Measurements from ENCODE around the gene TRAPPC3L. TPM values are rescaled to one million over a fixed set of nuclear protein-coding genes. Genes with fewer than 3 reads are reported as not detected.

Gene TRAPPC3L
- total and polyA plus RNA-seq, 2 of the 8 experiments (the other 6 are each of a cell fraction or from before 2014, with no cell fraction given), result not detected

DNA sequence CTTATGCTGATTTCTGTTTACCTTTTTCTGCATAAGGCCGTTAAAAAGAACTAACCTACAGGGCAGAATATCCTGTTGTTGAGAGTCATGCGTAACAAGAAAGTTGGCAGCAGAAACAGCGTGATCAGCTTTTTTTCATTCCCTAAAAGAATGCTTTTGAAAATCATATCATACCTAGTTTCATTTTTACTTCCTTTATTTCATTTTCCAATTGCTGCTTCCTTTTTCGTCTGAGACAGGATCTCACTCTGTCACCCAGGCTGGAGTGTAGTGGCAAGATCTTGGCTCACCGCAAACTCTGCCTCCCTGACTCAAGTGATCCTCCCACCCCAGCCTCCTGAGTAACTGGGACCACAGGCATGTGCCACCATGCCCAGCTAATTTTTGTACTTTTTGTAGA lies 80.2 kb downstream of the TRAPPC3L start:
- 84% methylated on average over 5 of the region's 5 CpGs; no CpG with 5 or more reads in 1 of the 2 experiments for WGBS, 2 experiments (ENCODE audit: extremely low coverage in 1 of 2, insufficient coverage in 1 of 2, insufficient read length in 1 of 2, insufficient replicate concordance in 2 of 2, low coverage in 1 of 2, low lambda C conversion rate in 2 of 2, missing lambda C conversion rate in 1 of 2)
- Histone ChIP-seq H3K23me2 (ENCODE audit: low read depth, low read length) (peaks cover 4% of the 10 kb centered on the region; the same call in 1 of the 2 replicates), H2AK5ac (ENCODE audit: low read depth, low read length) (no peak overlapping the region), H2BK5ac (ENCODE audit: low read depth, low read length) (no peak overlapping the region), H3K4me3 (ENCODE audit: extremely low read depth in 1 of 4, insufficient read depth in 2 of 4, low read depth in 3 of 4, low read length in 4 of 4) (no peak overlapping the region), H3K4me2 (ENCODE audit: insufficient read depth in 1 of 2, low read depth in 2 of 2, low read length in 2 of 2) (no peak overlapping the region), H3K4me1 (replicated peaks in 1 of 4; ENCODE audit: control insufficient read depth in 3 of 4, insufficient read depth in 4 of 4, low read length in 3 of 4) (peaks cover 3 to 4% (median 3%) of the 10 kb centered on the region in 4 experiments), H3K9ac (replicated peaks in 1 of 4; ENCODE audit: extremely low read depth in 1 of 4, low read depth in 3 of 4, low read length in 3 of 4) (no peak overlapping the region), H3K27me3 (replicated peaks in 1 of 4; ENCODE audit: control insufficient read depth in 3 of 4, extremely low read depth in 1 of 4, insufficient read depth in 3 of 4, low read length in 3 of 4) (peaks cover 8 to 33% (median 25%) of the 10 kb centered on the region in 4 experiments), H2BK15ac (ENCODE audit: low read length) (no peak overlapping the region), H3K9me3 (ENCODE audit: insufficient read depth in 2 of 2, low read depth in 1 of 2, low read length in 1 of 2) (no peaks in the 10 kb centered on the region), H2BK120ac (replicated peaks; ENCODE audit: low read depth, low read length) (no peak overlapping the region), H2BK12ac (ENCODE audit: low read depth, low read length) (no peak overlapping the region), H3K23ac (ENCODE audit: insufficient read length) (no peak overlapping the region), H3K18ac (ENCODE audit: extremely low read depth, low read length) (no peak overlapping the region), H3K79me1 (ENCODE audit: low read depth, low read length) (no peaks in the 10 kb centered on the region), H3K14ac (ENCODE audit: insufficient read length) (no peak overlapping the region), H3K79me2 (ENCODE audit: control insufficient read depth in 1 of 2, insufficient read depth in 2 of 2, low read length in 2 of 2) (no peaks in the 10 kb centered on the region), H4K5ac (ENCODE audit: insufficient read length, low read depth, low read length) (no peak overlapping the region), H3K4ac (replicated peaks; ENCODE audit: insufficient read length, low read depth, low read length) (no peak overlapping the region), H4K91ac (replicated peaks; ENCODE audit: insufficient read length, low read length) (no peak overlapping the region), H4K8ac (ENCODE audit: extremely low read depth, insufficient read depth, low read length) (no peak overlapping the region), H2AFZ (ENCODE audit: low read length) (no peak overlapping the region), H3K27ac (ENCODE audit: low read depth, low read length) (no peak overlapping the region), H3K36me3 (ENCODE audit: control insufficient read depth in 2 of 4, insufficient read depth in 4 of 4, low read length in 3 of 4) (no peaks in the 10 kb centered on the region), H4K20me1 (replicated peaks in 1 of 2; ENCODE audit: control insufficient read depth in 1 of 2, insufficient read depth in 2 of 2, low read length in 2 of 2) (no peaks in the 10 kb centered on the region), H2BK20ac (ENCODE audit: low read length) (no peak overlapping the region), H3K56ac (replicated peaks; ENCODE audit: insufficient read length, low read depth, low read length) (no peak overlapping the region)
- ChIA-PET POLR2A (ENCODE audit: partially characterized antibody) (no interaction called here), CTCF (ENCODE audit: partially characterized antibody) (interaction anchor here (1.1 to 1.8 kb wide), 2 partner anchors 8 to 14 kb away, joined by 3 to 7 read pairs; no protein-coding TSS in a partner anchor)
- no peak for TF ChIP-seq HDAC6 (IDR thresholded peaks at IDR 0.05; ENCODE audit: low read depth, low read length)
- TF ChIP-seq NRF1 (IDR thresholded peaks at IDR 0.05; ENCODE audit: low read depth, low read length), result no peak
- DNase-seq (ENCODE audit: low read depth in 1 of 2, low spot score in 2 of 2), result no peak
- no peak for FAIRE-seq

All from H1 (cell line).